ENCODE measurements around the gene QRICH1. TPM values are rescaled to one million over a fixed set of nuclear protein-coding genes. Genes with fewer than 3 reads are reported as not detected.

The QRICH1 gene
- total and polyA plus RNA-seq, 2 of the 13 experiments (the other 11 are each of a cell fraction or from before 2014, with no cell fraction given) = 52.6 to 102 TPM

DNA sequence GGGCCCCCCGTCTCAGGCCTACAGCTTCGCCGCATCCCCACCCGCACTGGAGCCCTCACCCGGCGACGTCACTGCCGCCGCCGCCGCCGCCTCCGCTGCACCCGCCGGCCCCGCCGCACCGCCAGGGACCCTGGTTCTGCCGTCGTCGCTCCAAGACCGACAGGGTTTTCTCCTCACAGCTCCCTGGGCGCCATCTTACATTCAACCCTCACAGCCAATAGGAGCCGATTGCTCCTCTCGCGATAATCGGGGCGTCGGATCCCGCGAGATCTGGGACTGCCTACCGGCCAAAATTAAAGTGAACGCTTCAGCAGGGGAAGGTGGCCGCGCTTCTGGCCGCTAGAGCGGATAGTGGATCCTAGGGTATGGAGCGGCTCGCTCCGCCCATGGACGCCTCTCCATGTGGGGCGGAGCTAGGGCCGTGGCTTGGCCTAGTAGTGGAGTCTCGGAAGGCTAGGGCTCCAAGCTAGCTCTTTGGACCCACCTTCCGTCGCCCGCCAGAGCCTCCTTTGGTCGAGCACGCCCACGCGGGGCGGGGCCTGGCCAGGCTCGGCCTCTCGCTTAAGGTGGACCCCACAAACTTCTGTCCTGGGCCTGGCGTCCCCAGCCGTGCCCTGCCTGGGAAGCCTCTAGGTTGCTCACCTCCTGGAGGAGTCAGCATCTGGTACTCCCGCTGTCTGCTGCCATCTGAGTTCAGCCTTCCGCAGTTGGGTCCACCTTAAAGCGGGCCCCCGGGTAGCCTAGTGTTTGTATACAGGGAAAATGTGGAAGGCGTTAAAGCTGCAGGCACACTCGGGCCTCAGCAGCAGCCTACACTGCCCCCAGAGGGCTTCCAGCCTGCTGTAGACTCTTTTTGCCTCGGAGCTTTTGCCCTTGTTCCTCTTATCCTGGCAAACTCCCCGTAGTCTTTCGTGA lies at the start of gene QRICH1 (continued):
- TF ChIP-seq GATAD1 (CRISPR knock-in tag; IDR thresholded peaks at IDR 0.05) (peak; percentile 94), TMF1 (CRISPR knock-in tag; IDR thresholded peaks at IDR 0.05; ENCODE audit: low read depth) (no peak), ZNF713 (CRISPR knock-in tag; IDR thresholded peaks at IDR 0.05) (no peak), ZNF362 (CRISPR knock-in tag; IDR thresholded peaks at IDR 0.05; ENCODE audit: borderline replicate concordance) (peak; percentile 56; the same call in 1 of the 2 replicates), ZNF766 (CRISPR knock-in tag; IDR thresholded peaks at IDR 0.05; ENCODE audit: borderline replicate concordance) (no peak), ZNF180 (CRISPR knock-in tag; IDR thresholded peaks at IDR 0.05; ENCODE audit: borderline replicate concordance, low read depth) (no peak), XBP1 (CRISPR knock-in tag; IDR thresholded peaks at IDR 0.05) (0 out of 2 replicates have a peak, but pooled peaks have one; percentile 15), CSRNP2 (CRISPR knock-in tag; conservative IDR thresholded peaks at IDR 0.05; ENCODE audit: low read depth) (no peak), FOXC1 (CRISPR knock-in tag; IDR thresholded peaks at IDR 0.05; ENCODE audit: borderline replicate concordance) (no peak), ZNF549 (CRISPR knock-in tag; IDR thresholded peaks at IDR 0.05) (no peak), NCOA2 (CRISPR knock-in tag; IDR thresholded peaks at IDR 0.05) (no peak; the same call in 1 of the 2 replicates), KDM2A (CRISPR knock-in tag; IDR thresholded peaks at IDR 0.05; ENCODE audit: borderline replicate concordance, low read depth) (peak; percentile 70), ZNF24 (IDR thresholded peaks at IDR 0.05) (no peak), ZNF790 (CRISPR knock-in tag; IDR thresholded peaks at IDR 0.05; ENCODE audit: borderline replicate concordance) (no peak)
- TF ChIP-seq, protein P1, sequence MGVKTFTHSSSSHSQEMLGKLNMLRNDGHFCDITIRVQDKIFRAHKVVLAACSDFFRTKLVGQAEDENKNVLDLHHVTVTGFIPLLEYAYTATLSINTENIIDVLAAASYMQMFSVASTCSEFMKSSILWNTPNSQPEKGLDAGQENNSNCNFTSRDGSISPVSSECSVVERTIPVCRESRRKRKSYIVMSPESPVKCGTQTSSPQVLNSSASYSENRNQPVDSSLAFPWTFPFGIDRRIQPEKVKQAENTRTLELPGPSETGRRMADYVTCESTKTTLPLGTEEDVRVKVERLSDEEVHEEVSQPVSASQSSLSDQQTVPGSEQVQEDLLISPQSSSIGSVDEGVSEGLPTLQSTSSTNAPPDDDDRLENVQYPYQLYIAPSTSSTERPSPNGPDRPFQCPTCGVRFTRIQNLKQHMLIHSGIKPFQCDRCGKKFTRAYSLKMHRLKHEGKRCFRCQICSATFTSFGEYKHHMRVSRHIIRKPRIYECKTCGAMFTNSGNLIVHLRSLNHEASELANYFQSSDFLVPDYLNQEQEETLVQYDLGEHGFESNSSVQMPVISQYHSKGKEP (CRISPR knock-in tag; IDR thresholded peaks at IDR 0.05) = no peak
- TF ChIP-seq, protein P2, sequence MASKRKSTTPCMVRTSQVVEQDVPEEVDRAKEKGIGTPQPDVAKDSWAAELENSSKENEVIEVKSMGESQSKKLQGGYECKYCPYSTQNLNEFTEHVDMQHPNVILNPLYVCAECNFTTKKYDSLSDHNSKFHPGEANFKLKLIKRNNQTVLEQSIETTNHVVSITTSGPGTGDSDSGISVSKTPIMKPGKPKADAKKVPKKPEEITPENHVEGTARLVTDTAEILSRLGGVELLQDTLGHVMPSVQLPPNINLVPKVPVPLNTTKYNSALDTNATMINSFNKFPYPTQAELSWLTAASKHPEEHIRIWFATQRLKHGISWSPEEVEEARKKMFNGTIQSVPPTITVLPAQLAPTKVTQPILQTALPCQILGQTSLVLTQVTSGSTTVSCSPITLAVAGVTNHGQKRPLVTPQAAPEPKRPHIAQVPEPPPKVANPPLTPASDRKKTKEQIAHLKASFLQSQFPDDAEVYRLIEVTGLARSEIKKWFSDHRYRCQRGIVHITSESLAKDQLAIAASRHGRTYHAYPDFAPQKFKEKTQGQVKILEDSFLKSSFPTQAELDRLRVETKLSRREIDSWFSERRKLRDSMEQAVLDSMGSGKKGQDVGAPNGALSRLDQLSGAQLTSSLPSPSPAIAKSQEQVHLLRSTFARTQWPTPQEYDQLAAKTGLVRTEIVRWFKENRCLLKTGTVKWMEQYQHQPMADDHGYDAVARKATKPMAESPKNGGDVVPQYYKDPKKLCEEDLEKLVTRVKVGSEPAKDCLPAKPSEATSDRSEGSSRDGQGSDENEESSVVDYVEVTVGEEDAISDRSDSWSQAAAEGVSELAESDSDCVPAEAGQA (IDR thresholded peaks at IDR 0.05; ENCODE audit: low read depth) = no peak; the same call in 1 of the 2 replicates
- TF ChIP-seq, protein P2 (CRISPR knock-in tag; IDR thresholded peaks at IDR 0.05; ENCODE audit: borderline replicate concordance) = no peak

All from HepG2 (cell line).